Nephron progenitor cell (in vitro differentiated cells): ENCODE data around the gene FAM3C.

Experiments
- DNase-seq: peaks from one replicate; pipeline ENCODE4 v3.0.0; 2021
- H3K27ac Mint-ChIP-seq: 2 replicates; pipeline ENCODE4 v1.8.0; 2021; ENCODE audit warnings: mild to moderate bottlenecking, moderate library complexity, mixed read lengths
- H3K27me3 Mint-ChIP-seq: 2 replicates; pipeline ENCODE4 v1.8.0; 2021; ENCODE audit warnings: mild to moderate bottlenecking, low read depth, mixed read lengths; ENCODE audit not compliant: poor library complexity
- H3K36me3 Mint-ChIP-seq: 2 replicates; pipeline ENCODE4 v1.8.0; 2021; ENCODE audit warnings: low read depth, mixed read lengths
- H3K4me1 Mint-ChIP-seq: 2 replicates; pipeline ENCODE4 v1.8.0; 2021; ENCODE audit warnings: mixed read lengths
- H3K4me3 Mint-ChIP-seq: 2 replicates; pipeline ENCODE4 v1.8.0; 2021; ENCODE audit warnings: mild to moderate bottlenecking, moderate library complexity, mixed read lengths
- H3K9me3 Mint-ChIP-seq: 2 replicates; pipeline ENCODE4 v1.8.0; 2021; ENCODE audit warnings: mild to moderate bottlenecking, moderate library complexity, mixed read lengths
- CTCF ChIP-seq: fragments of 200-600 bp; sonication (generic); IDR thresholded peaks from 2 replicates; pipeline ENCODE4 v1.5.0; 2021; ENCODE audit warnings: antibody characterized with exemption

Gene FAM3C

GRCh38 chr7:121404348-121404747, 8.2 kb upstream of the FAM3C start:
- H3K27ac Mint-ChIP-seq, result no peak overlapping the region
- no peak overlapping the region for H3K4me3 Mint-ChIP-seq
- H3K27me3 Mint-ChIP-seq, result peaks cover 4% of the 10 kb centered on the region
- no peak for TF ChIP-seq CTCF
- peaks cover 13% of the 10 kb centered on the region for H3K4me1 Mint-ChIP-seq
- no peaks in the 10 kb centered on the region for H3K36me3 Mint-ChIP-seq
- DNase-seq, result no peak
- no peaks in the 10 kb centered on the region for H3K9me3 Mint-ChIP-seq

GRCh38 chr7:121402701-121403100, 6.6 kb upstream of the FAM3C start:
- H3K27ac Mint-ChIP-seq, result no peak overlapping the region
- no peaks in the 10 kb centered on the region for H3K36me3 Mint-ChIP-seq
- no peak for TF ChIP-seq CTCF

GRCh38 chr7:121401896-121402295, 5.8 kb upstream of the FAM3C start:
- no peaks in the 10 kb centered on the region for H3K36me3 Mint-ChIP-seq
- no peak for DNase-seq

More at GRCh38 chr7:121402701-121403100, 6.6 kb upstream of the FAM3C start:
- no peak for DNase-seq
- no peak overlapping the region for H3K4me3 Mint-ChIP-seq
- H3K9me3 Mint-ChIP-seq, result no peaks in the 10 kb centered on the region
- no peaks in the 10 kb centered on the region for H3K27me3 Mint-ChIP-seq
- H3K4me1 Mint-ChIP-seq, result peaks cover 13% of the 10 kb centered on the region

GRCh38 chr7:121398246-121398645, 2.1 kb upstream of the FAM3C start:
- no peaks in the 10 kb centered on the region for H3K27me3 Mint-ChIP-seq

More at GRCh38 chr7:121401896-121402295, 5.8 kb upstream of the FAM3C start:
- no peak overlapping the region for H3K27ac Mint-ChIP-seq
- TF ChIP-seq CTCF, result no peak
- H3K27me3 Mint-ChIP-seq, result no peaks in the 10 kb centered on the region
- no peak overlapping the region for H3K4me3 Mint-ChIP-seq
- peaks cover 7% of the 10 kb centered on the region for H3K4me1 Mint-ChIP-seq
- no peaks in the 10 kb centered on the region for H3K9me3 Mint-ChIP-seq

GRCh38 chr7:121397822-121398221, 1.7 kb upstream of the FAM3C start:
- Mint-ChIP-seq H3K27me3 (no peaks in the 10 kb centered on the region), H3K9me3 (peaks cover 3% of the 10 kb centered on the region), H3K36me3 (peaks cover 16% of the 10 kb centered on the region), H3K27ac (no peak overlapping the region), H3K4me3 (no peak overlapping the region), H3K4me1 (peaks cover 9% of the 10 kb centered on the region)
- DNase-seq, result no peak
- TF ChIP-seq CTCF, result no peak

More at GRCh38 chr7:121398246-121398645, 2.1 kb upstream of the FAM3C start:
- Mint-ChIP-seq H3K27ac (no peak overlapping the region), H3K9me3 (no peaks in the 10 kb centered on the region), H3K36me3 (peaks cover 12% of the 10 kb centered on the region), H3K4me1 (peaks cover 9% of the 10 kb centered on the region), H3K4me3 (no peak overlapping the region)
- no peak for DNase-seq
- TF ChIP-seq CTCF, result no peak

- no peak for DNase-seq
- Mint-ChIP-seq H3K4me1 (peaks cover 9% of the 10 kb centered on the region), H3K9me3 (peaks cover 5% of the 10 kb centered on the region), H3K4me3 (no peak overlapping the region), H3K36me3 (peaks cover 21% of the 10 kb centered on the region), H3K27ac (no peak overlapping the region), H3K27me3 (no peaks in the 10 kb centered on the region)
- TF ChIP-seq CTCF, result no peak
These were observed 1.3 kb upstream of the FAM3C start for GRCh38 chr7:121397361-121397760.
